ENCODE data around the gene USP47.

USP47 gene

GRCh38 chr11:11937433-11937832 lies 95.7 kb downstream of the USP47 start:
- no peak overlapping the region for H3K27ac ChIP-seq
- no peak for TF ChIP-seq ZFX (IDR thresholded peaks at IDR 0.05; ENCODE audit: borderline replicate concordance)
- no peak for TF ChIP-seq CTCF (IDR thresholded peaks at IDR 0.05)

- TF ChIP-seq CTCF (IDR thresholded peaks at IDR 0.05) (no peak), ZFX (IDR thresholded peaks at IDR 0.05; ENCODE audit: borderline replicate concordance) (no peak)
- no peak overlapping the region for H3K27ac ChIP-seq
These were observed 96.2 kb downstream of the USP47 start for GRCh38 chr11:11937957-11938356.

GRCh38 chr11:11940551-11940950 lies 98.8 kb downstream of the USP47 start:
- no peak overlapping the region for H3K27ac ChIP-seq
- no peak for TF ChIP-seq CTCF (IDR thresholded peaks at IDR 0.05)
- TF ChIP-seq ZFX (IDR thresholded peaks at IDR 0.05; ENCODE audit: borderline replicate concordance), result no peak

- no peak for TF ChIP-seq CTCF (IDR thresholded peaks at IDR 0.05)
- no peak for TF ChIP-seq ZFX (IDR thresholded peaks at IDR 0.05; ENCODE audit: borderline replicate concordance)
- no peak overlapping the region for H3K27ac ChIP-seq
These were observed 100.9 kb downstream of the USP47 start for GRCh38 chr11:11942668-11943067.

- TF ChIP-seq ZFX (IDR thresholded peaks at IDR 0.05; ENCODE audit: borderline replicate concordance) (no peak), CTCF (IDR thresholded peaks at IDR 0.05) (no peak)
- no peak overlapping the region for H3K27ac ChIP-seq
These were observed 102.7 kb downstream of the USP47 start for GRCh38 chr11:11944444-11944843.

GRCh38 chr11:11946180-11946579 lies 104.4 kb downstream of the USP47 start:
- no peak for TF ChIP-seq ZFX (IDR thresholded peaks at IDR 0.05; ENCODE audit: borderline replicate concordance)
- TF ChIP-seq CTCF (IDR thresholded peaks at IDR 0.05), result no peak
- no peak overlapping the region for H3K27ac ChIP-seq

- TF ChIP-seq CTCF (IDR thresholded peaks at IDR 0.05) (no peak), ZFX (IDR thresholded peaks at IDR 0.05; ENCODE audit: borderline replicate concordance) (no peak)
- no peak overlapping the region for H3K27ac ChIP-seq
These were observed 105.1 kb downstream of the USP47 start for GRCh38 chr11:11946878-11947277.

Measured in 22Rv1 (cell line).